Endothelial cell of umbilical vein (primary cell): ENCODE results near the gene DEFB127. TPM values are rescaled to one million over a fixed set of nuclear protein-coding genes. Genes with fewer than 3 reads are reported as not detected.

ENCODE experiments used
- polyA plus RNA-seq, 4 experiments: library from polyadenylated mRNA; depleted of rRNA in 3 of 4; stranded (reverse) in 3 of 4; unstranded in 1 of 4; fragments of >200 nt; gene quantifications; 2 replicates each; pipeline versions ENCODE4 v1.2.1 to v1.2.3, GENCODE V29; 2011 to 2012; ENCODE audit warnings: missing spikeins in 1 of 4
- total RNA-seq: library from RNA; stranded (reverse); gene quantifications from 2 replicates; pipeline ENCODE4 v1.2.3, GENCODE V29; 2021

The DEFB127 gene
- total and polyA plus RNA-seq, 2 donors (not counting 3 experiments of a cell fraction or from before 2014, with no cell fraction given), result not detected

Other genes starting within 250 kb of the DEFB127 start
- gene DEFB125, start 69.8 kb upstream of the DEFB127 start, total RNA-seq, result not detected in 2 replicates
- gene DEFB125, start 69.8 kb upstream of the DEFB127 start, polyA plus RNA-seq, result not detected in 2 replicates
- not detected in 2 replicates for gene DEFB126, start 14.9 kb upstream of the DEFB127 start, total RNA-seq
- not detected in 2 replicates for gene DEFB126, start 14.9 kb upstream of the DEFB127 start, polyA plus RNA-seq
- not detected in 2 replicates for gene DEFB128, start 32.3 kb downstream of the DEFB127 start, total RNA-seq
- not detected in 2 replicates for gene DEFB128, start 32.3 kb downstream of the DEFB127 start, polyA plus RNA-seq
- not detected in 2 replicates for gene DEFB129, start 69.8 kb downstream of the DEFB127 start, total RNA-seq
- gene DEFB129, start 69.8 kb downstream of the DEFB127 start, polyA plus RNA-seq, result not detected in 2 replicates
- gene DEFB132, start 100.3 kb downstream of the DEFB127 start, total RNA-seq, result not detected in 2 replicates
- not detected in 2 replicates for gene DEFB132, start 100.3 kb downstream of the DEFB127 start, polyA plus RNA-seq
- 17.0 and 20.0 TPM in 2 replicates for gene C20orf96, start 133.3 kb downstream of the DEFB127 start, total RNA-seq
- 17.2 and 17.7 TPM in 2 replicates for gene C20orf96, start 133.3 kb downstream of the DEFB127 start, polyA plus RNA-seq
- 22.0 and 24.1 TPM in 2 replicates for gene ZCCHC3, start 140.1 kb downstream of the DEFB127 start, total RNA-seq
- 13.6 and 14.8 TPM in 2 replicates for gene ZCCHC3, start 140.1 kb downstream of the DEFB127 start, polyA plus RNA-seq
- gene SOX12, start 168.1 kb downstream of the DEFB127 start, total RNA-seq, result 32.2 and 37.7 TPM in 2 replicates
- 5.7 and 6.2 TPM in 2 replicates for gene SOX12, start 168.1 kb downstream of the DEFB127 start, polyA plus RNA-seq
- gene NRSN2, start 189.7 kb downstream of the DEFB127 start, total RNA-seq, result 36.7 and 36.9 TPM in 2 replicates
- 64.1 and 79.1 TPM in 2 replicates for gene NRSN2, start 189.7 kb downstream of the DEFB127 start, polyA plus RNA-seq
- 32.1 and 35.3 TPM in 2 replicates for gene TRIB3, start 223.3 kb downstream of the DEFB127 start, total RNA-seq
- gene TRIB3, start 223.3 kb downstream of the DEFB127 start, polyA plus RNA-seq, result 32.6 and 43.0 TPM in 2 replicates